Measurements from ENCODE around the gene PIK3IP1.

DNA sequence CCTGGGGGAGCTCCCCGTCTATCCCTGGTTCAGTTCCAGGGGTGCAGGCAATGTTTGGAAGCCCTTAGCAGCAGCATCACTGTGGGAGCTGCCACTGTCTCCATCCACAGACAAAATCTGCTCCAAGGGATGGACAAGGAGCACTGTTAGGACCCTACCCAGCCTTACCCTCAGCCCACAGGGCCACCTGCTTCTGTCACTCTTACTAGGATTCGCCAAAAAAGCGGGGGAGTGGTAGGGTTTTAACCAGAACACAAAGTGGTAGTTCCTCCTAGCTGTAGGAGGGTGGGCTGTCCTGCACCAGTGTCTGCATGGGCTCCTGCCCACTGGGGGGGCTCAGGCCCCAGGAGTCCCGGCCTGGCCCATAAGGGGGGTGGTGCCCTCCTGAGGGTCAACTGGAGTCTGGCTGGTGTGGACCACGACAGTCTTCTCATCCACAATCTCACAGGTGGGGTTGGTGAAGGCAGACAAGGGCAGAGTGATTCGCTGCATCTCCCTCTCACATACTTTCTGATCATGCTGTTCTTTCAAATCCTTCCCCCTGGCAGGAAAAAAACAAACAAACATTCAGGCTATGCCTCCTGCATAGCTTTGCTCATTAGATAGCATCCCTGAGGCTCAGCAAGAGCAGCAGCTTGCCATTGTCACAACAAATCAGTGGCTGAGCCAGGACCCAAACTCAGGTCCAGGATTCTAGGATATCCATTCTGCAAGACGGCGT, 9.4 kb downstream of the PIK3IP1 start:
- TF ChIP-seq, protein P1, sequence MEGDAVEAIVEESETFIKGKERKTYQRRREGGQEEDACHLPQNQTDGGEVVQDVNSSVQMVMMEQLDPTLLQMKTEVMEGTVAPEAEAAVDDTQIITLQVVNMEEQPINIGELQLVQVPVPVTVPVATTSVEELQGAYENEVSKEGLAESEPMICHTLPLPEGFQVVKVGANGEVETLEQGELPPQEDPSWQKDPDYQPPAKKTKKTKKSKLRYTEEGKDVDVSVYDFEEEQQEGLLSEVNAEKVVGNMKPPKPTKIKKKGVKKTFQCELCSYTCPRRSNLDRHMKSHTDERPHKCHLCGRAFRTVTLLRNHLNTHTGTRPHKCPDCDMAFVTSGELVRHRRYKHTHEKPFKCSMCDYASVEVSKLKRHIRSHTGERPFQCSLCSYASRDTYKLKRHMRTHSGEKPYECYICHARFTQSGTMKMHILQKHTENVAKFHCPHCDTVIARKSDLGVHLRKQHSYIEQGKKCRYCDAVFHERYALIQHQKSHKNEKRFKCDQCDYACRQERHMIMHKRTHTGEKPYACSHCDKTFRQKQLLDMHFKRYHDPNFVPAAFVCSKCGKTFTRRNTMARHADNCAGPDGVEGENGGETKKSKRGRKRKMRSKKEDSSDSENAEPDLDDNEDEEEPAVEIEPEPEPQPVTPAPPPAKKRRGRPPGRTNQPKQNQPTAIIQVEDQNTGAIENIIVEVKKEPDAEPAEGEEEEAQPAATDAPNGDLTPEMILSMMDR (IDR thresholded peaks at IDR 0.05; ENCODE audit: low read depth, low read length, poor library complexity, severe bottlenecking): no peak
- no peak for TF ChIP-seq EZH2phosphoT487 (IDR thresholded peaks at IDR 0.05; ENCODE audit: borderline replicate concordance, low read length)
